WTC11 (cell line): ENCODE data around the gene RPS6KB2.

Experiments used
- CREB1 ChIP-seq: sonication (generic); formaldehyde crosslinking; IDR thresholded peaks from 2 replicates; pipeline ENCODE4 v1.8.0; 2023; ENCODE audit warnings: mild to moderate bottlenecking, missing genetic modification reagents
- FOXP1 ChIP-seq: sonication (generic); formaldehyde crosslinking; IDR thresholded peaks from 2 replicates; pipeline ENCODE4 v1.8.0; 2022; ENCODE audit warnings: missing genetic modification reagents, mild to moderate bottlenecking, moderate library complexity, borderline replicate concordance
- JUN ChIP-seq: sonication (generic); formaldehyde crosslinking; IDR thresholded peaks from 2 replicates; pipeline ENCODE4 v1.8.0; 2023; ENCODE audit warnings: mild to moderate bottlenecking, missing genetic modification reagents
- NFYB ChIP-seq: sonication (generic); formaldehyde crosslinking; conservative IDR thresholded peaks from 2 replicates; pipeline ENCODE4 v1.8.0; 2022; ENCODE audit warnings: low read depth, missing genetic modification reagents
- OVOL2 ChIP-seq: fragments of 250-450 bp; sonication (Bioruptor Pico); IDR thresholded peaks from 2 replicates; pipeline ENCODE4 v1.9.0; 2021; ENCODE audit warnings: mild to moderate bottlenecking, borderline replicate concordance
- SP1 ChIP-seq: sonication (generic); formaldehyde crosslinking; conservative IDR thresholded peaks from 2 replicates; pipeline ENCODE4 v1.8.1; 2022; ENCODE audit warnings: missing genetic modification reagents
- TF ChIP-seq, protein P1 (sequence below): sonication (generic); formaldehyde crosslinking; IDR thresholded peaks from 2 replicates; pipeline ENCODE4 v1.8.1; 2022; ENCODE audit warnings: mild to moderate bottlenecking, missing genetic modification reagents, moderate library complexity, borderline replicate concordance
- TF ChIP-seq, protein P2 (sequence below): sonication (generic); formaldehyde crosslinking; IDR thresholded peaks from 2 replicates; pipeline ENCODE4 v1.8.0; 2022; ENCODE audit warnings: mild to moderate bottlenecking, missing genetic modification reagents
- TF ChIP-seq, protein P3 (sequence below): fragments of 200-600 bp; IDR thresholded peaks from 2 replicates; pipeline ENCODE4 v1.8.0; 2022; ENCODE audit warnings: antibody characterized with exemption
- TF ChIP-seq, protein P4 (sequence below): fragments of 250-450 bp; sonication (Bioruptor Pico); IDR thresholded peaks from 2 replicates; pipeline ENCODE4 v1.8.0; 2021; ENCODE audit warnings: mild to moderate bottlenecking
- TF ChIP-seq, protein P5 (sequence below): sonication (generic); formaldehyde crosslinking; IDR thresholded peaks from 2 replicates; pipeline ENCODE4 v1.8.1; 2023; ENCODE audit warnings: mild to moderate bottlenecking, missing genetic modification reagents

DNA sequence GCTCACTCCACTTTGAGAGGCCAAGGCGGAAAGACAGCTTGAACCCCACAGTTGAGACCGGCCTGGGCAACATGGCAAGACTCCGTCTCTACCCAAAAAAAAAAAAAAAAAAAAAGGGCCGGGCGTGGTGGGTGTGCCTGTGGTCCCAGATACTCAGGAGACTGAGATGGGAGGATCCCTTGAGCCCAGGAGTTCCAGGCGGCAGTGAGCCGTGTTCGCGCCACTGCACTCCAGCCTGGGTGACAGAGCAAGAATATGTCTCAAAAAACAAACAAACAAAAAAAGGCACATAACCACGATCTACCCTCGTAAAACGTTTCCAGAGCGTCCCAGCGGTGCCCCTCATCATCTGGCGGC lies 37.4 kb upstream of the RPS6KB2 start:
- TF ChIP-seq CREB1 (no peak), NFYB (CRISPR knock-in tag) (no peak), OVOL2 (no peak), FOXP1 (CRISPR knock-in tag) (no peak), JUN (CRISPR knock-in tag) (no peak), SP1 (CRISPR knock-in tag) (no peak)
- TF ChIP-seq, protein P1, sequence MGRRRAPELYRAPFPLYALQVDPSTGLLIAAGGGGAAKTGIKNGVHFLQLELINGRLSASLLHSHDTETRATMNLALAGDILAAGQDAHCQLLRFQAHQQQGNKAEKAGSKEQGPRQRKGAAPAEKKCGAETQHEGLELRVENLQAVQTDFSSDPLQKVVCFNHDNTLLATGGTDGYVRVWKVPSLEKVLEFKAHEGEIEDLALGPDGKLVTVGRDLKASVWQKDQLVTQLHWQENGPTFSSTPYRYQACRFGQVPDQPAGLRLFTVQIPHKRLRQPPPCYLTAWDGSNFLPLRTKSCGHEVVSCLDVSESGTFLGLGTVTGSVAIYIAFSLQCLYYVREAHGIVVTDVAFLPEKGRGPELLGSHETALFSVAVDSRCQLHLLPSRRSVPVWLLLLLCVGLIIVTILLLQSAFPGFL (CRISPR knock-in tag) = no peak
- TF ChIP-seq, protein P2, sequence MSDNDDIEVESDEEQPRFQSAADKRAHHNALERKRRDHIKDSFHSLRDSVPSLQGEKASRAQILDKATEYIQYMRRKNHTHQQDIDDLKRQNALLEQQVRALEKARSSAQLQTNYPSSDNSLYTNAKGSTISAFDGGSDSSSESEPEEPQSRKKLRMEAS (CRISPR knock-in tag) = no peak
- TF ChIP-seq, protein P3, sequence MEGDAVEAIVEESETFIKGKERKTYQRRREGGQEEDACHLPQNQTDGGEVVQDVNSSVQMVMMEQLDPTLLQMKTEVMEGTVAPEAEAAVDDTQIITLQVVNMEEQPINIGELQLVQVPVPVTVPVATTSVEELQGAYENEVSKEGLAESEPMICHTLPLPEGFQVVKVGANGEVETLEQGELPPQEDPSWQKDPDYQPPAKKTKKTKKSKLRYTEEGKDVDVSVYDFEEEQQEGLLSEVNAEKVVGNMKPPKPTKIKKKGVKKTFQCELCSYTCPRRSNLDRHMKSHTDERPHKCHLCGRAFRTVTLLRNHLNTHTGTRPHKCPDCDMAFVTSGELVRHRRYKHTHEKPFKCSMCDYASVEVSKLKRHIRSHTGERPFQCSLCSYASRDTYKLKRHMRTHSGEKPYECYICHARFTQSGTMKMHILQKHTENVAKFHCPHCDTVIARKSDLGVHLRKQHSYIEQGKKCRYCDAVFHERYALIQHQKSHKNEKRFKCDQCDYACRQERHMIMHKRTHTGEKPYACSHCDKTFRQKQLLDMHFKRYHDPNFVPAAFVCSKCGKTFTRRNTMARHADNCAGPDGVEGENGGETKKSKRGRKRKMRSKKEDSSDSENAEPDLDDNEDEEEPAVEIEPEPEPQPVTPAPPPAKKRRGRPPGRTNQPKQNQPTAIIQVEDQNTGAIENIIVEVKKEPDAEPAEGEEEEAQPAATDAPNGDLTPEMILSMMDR = no peak
- TF ChIP-seq, protein P4, sequence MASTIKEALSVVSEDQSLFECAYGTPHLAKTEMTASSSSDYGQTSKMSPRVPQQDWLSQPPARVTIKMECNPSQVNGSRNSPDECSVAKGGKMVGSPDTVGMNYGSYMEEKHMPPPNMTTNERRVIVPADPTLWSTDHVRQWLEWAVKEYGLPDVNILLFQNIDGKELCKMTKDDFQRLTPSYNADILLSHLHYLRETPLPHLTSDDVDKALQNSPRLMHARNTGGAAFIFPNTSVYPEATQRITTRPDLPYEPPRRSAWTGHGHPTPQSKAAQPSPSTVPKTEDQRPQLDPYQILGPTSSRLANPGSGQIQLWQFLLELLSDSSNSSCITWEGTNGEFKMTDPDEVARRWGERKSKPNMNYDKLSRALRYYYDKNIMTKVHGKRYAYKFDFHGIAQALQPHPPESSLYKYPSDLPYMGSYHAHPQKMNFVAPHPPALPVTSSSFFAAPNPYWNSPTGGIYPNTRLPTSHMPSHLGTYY (CRISPR knock-in tag) = no peak
- TF ChIP-seq, protein P5, sequence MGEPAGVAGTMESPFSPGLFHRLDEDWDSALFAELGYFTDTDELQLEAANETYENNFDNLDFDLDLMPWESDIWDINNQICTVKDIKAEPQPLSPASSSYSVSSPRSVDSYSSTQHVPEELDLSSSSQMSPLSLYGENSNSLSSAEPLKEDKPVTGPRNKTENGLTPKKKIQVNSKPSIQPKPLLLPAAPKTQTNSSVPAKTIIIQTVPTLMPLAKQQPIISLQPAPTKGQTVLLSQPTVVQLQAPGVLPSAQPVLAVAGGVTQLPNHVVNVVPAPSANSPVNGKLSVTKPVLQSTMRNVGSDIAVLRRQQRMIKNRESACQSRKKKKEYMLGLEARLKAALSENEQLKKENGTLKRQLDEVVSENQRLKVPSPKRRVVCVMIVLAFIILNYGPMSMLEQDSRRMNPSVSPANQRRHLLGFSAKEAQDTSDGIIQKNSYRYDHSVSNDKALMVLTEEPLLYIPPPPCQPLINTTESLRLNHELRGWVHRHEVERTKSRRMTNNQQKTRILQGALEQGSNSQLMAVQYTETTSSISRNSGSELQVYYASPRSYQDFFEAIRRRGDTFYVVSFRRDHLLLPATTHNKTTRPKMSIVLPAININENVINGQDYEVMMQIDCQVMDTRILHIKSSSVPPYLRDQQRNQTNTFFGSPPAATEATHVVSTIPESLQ (CRISPR knock-in tag) = no peak
